Measurements from ENCODE around the gene FANCE. TPM values are rescaled to one million over a fixed set of nuclear protein-coding genes. Genes with fewer than 3 reads are reported as not detected.

FANCE gene
- total and polyA plus RNA-seq, 2 experiments from 2014 or later, result 4.1 to 8.7 TPM

DNA sequence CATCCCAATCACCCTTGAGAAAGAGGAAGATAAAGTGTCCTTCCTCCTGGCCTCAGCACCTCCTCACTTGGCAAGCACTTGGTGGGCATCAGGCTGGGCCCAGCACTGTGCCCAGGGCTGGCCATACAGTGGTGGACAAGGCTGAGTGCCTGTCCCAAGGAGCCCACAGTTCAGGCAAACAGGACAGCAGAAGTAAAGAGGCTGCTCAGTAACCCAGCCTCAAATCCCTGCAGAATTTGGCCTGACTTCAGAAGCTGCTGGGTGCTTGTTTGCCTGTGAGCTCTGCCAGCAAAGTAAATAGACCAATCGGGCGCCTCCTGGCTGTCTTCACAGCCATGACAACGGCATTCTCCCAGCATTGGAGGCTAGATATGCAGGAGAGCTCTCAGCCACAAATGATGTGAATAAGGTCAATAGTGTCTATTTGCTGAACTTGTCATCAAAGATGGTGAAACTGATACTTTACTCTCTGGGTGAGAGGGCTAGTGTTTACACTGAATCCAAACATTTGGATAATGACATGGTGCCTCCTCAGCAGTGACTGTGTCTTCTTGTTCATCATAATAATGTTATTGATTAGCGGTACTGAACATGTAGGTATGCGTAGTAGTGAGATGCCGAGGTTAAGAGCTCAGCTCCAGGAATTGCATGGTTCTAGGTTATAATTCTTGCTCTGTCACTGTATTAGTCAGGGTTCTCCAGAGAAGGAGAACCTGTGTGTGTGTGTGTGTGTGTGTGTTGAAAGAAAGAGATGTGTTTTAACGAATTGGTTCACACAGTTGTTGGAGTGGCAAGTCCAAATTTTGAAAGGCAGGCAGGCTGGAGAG, 36.9 kb upstream of the FANCE start:
- H3K36me3 ChIP-seq (replicated peaks; ENCODE audit: insufficient read depth, low read depth), result no peaks in the 10 kb centered on the region

DNA sequence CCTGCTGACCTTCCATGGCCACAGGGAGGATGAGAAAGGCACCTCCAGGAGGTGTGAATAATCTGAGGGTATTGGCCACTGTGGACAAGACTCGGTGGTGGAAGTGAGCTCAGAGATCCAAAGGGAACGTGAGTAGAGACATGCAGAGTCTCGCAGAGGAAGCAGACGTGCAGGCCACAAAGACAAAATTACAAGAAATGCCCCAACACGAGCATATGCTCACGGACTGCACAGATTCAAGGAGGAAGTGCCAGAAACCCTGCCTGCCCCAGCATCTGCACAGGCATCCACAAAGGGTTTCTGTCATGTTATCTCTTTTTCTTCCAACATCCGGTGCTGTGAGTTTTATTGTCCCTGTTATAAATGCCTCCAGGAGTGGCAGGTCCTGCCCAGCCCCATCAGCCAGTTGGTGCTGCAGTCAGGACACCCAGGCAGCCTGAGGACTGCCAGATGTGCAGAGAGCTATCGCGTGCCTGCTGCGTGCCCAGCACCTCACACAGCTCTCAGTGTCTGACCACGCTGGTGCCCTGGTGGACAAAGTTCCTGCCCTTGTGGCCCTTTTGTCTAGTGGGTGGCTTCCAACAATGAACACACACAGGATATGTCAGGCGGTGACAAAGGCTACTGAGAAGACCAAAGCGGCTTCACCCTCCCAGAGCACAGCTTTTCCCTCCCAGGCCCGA, 34.0 kb upstream of the FANCE start:
- no peaks in the 10 kb centered on the region for H4K20me1 ChIP-seq (ENCODE audit: insufficient read depth, poor library complexity, severe bottlenecking)
- H3K9me3 ChIP-seq (ENCODE audit: low read depth), result no peaks in the 10 kb centered on the region
- H3K27ac ChIP-seq, result no peak overlapping the region
- H3K4me2 ChIP-seq, result no peak overlapping the region
- no peaks in the 10 kb centered on the region for H3K9me2 ChIP-seq (replicated peaks; ENCODE audit: insufficient read depth)
- peaks cover 3% of the 10 kb centered on the region for H3K4me1 ChIP-seq (ENCODE audit: insufficient read depth)
- WGBS (ENCODE audit: low lambda C conversion rate, missing lambda C conversion rate), result 78% methylated on average over 14 of the region's 14 CpGs
- H3K79me2 ChIP-seq, result no peaks in the 10 kb centered on the region
- no peaks in the 10 kb centered on the region for H3K27me3 ChIP-seq
- no peak overlapping the region for H3K4me3 ChIP-seq
- no peak overlapping the region for H2AFZ ChIP-seq
- TF ChIP-seq, protein P1, sequence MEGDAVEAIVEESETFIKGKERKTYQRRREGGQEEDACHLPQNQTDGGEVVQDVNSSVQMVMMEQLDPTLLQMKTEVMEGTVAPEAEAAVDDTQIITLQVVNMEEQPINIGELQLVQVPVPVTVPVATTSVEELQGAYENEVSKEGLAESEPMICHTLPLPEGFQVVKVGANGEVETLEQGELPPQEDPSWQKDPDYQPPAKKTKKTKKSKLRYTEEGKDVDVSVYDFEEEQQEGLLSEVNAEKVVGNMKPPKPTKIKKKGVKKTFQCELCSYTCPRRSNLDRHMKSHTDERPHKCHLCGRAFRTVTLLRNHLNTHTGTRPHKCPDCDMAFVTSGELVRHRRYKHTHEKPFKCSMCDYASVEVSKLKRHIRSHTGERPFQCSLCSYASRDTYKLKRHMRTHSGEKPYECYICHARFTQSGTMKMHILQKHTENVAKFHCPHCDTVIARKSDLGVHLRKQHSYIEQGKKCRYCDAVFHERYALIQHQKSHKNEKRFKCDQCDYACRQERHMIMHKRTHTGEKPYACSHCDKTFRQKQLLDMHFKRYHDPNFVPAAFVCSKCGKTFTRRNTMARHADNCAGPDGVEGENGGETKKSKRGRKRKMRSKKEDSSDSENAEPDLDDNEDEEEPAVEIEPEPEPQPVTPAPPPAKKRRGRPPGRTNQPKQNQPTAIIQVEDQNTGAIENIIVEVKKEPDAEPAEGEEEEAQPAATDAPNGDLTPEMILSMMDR (IDR thresholded peaks at IDR 0.05; ENCODE audit: poor library complexity), result no peak
- no peak for TF ChIP-seq EZH2 (IDR thresholded peaks at IDR 0.05; ENCODE audit: borderline replicate concordance)
- TF ChIP-seq EZH2phosphoT487 (IDR thresholded peaks at IDR 0.05; ENCODE audit: low read depth, severe bottlenecking, unreplicated experiment), result no peak
- no peaks in the 10 kb centered on the region for H3K36me3 ChIP-seq (replicated peaks; ENCODE audit: insufficient read depth, low read depth)
- DNase-seq (ENCODE audit: low spot score), result no peak

More for the DNA sequence above, 36.9 kb upstream of the FANCE start:
- Histone ChIP-seq H4K20me1 (ENCODE audit: insufficient read depth, poor library complexity, severe bottlenecking) (no peaks in the 10 kb centered on the region), H3K4me2 (no peak overlapping the region), H3K4me1 (ENCODE audit: insufficient read depth) (peaks cover 3% of the 10 kb centered on the region), H3K9me3 (ENCODE audit: low read depth) (no peaks in the 10 kb centered on the region), H3K27me3 (no peaks in the 10 kb centered on the region), H3K4me3 (no peak overlapping the region), H3K27ac (no peak overlapping the region), H3K9me2 (replicated peaks; ENCODE audit: insufficient read depth) (no peaks in the 10 kb centered on the region), H2AFZ (no peak overlapping the region), H3K79me2 (no peaks in the 10 kb centered on the region)
- peak; percentile 89 for DNase-seq (ENCODE audit: low spot score)
- TF ChIP-seq, protein P1 (IDR thresholded peaks at IDR 0.05; ENCODE audit: poor library complexity), result peak; percentile 71
- no peak for TF ChIP-seq EZH2phosphoT487 (IDR thresholded peaks at IDR 0.05; ENCODE audit: low read depth, severe bottlenecking, unreplicated experiment)
- WGBS (ENCODE audit: low lambda C conversion rate, missing lambda C conversion rate), result 44% methylated on average over 7 of the region's 7 CpGs

DNA sequence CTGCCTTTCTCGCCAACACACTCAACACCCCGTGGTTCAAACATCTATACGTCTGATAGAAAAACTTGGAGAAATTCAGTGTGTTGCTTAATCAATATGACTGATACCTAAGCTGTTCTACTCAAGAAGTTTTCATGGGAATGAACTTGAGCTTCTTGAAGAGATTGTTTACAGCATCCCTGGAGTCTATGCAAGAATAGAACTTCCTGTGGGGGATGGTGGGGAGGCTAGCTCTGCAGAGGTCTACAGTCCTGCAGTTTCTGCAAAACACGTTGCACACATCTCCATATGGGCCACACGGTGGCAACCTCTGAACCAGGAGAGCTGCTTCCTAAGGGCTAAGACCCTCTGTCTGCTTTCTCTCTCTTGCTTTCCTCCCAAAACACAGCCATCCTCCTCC, 32.7 kb upstream of the FANCE start:
- 62% methylated on average over 5 of the region's 5 CpGs for WGBS (ENCODE audit: low lambda C conversion rate, missing lambda C conversion rate)
- Histone ChIP-seq H3K36me3 (replicated peaks; ENCODE audit: insufficient read depth, low read depth) (no peaks in the 10 kb centered on the region), H3K27me3 (no peaks in the 10 kb centered on the region), H3K4me2 (no peak overlapping the region), H3K79me2 (no peaks in the 10 kb centered on the region), H3K4me3 (no peak overlapping the region), H3K9me3 (ENCODE audit: low read depth) (no peaks in the 10 kb centered on the region), H2AFZ (no peak overlapping the region), H3K4me1 (ENCODE audit: insufficient read depth) (peaks cover 3% of the 10 kb centered on the region), H4K20me1 (ENCODE audit: insufficient read depth, poor library complexity, severe bottlenecking) (no peaks in the 10 kb centered on the region), H3K27ac (no peak overlapping the region), H3K9me2 (replicated peaks; ENCODE audit: insufficient read depth) (no peaks in the 10 kb centered on the region)
- TF ChIP-seq, protein P1 (IDR thresholded peaks at IDR 0.05; ENCODE audit: poor library complexity), result peak; percentile 25
- no peak for TF ChIP-seq EZH2phosphoT487 (IDR thresholded peaks at IDR 0.05; ENCODE audit: low read depth, severe bottlenecking, unreplicated experiment)
- DNase-seq (ENCODE audit: low spot score), result peak; percentile 51

Data from hepatocyte (in vitro differentiated cells).